GM18868 (cell line): ENCODE measurements around the gene OLR1.
A peak's percentile ranks its signal among the peaks of the same experiment; 100 is the strongest.
"Not testable (repeated sequence)": the region's sequence is repeated elsewhere in the genome, so short reads cannot be mapped to it uniquely, and the experiment has no call there.

ENCODE experiments used
- ATAC-seq: cut with Tn5 transposase; IDR thresholded peaks from one replicate; pipeline ENCODE4 v1.9.1; 2021; ENCODE audit warnings: mild to moderate bottlenecking, moderate library complexity; ENCODE audit not compliant: unreplicated experiment

OLR1 gene

DNA sequence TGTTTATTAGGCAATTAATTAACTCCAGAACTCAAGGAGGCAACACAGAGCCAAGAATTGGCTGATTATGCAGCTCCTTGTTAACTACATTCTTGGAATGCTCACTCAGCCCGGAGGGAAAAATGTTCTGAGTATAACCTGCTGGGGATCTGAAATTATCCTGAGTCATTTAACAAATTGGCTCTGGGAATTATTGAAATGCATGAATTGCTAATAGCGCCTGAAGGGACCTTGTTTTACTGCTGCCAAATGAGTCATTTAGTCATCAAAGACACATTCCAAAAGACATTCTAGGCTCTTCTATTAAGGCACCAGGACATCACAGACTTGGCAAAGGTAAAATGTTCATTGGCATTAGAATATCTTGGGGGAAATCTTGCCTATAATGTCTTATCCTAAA, 19.9 kb upstream of the OLR1 start:
- ATAC-seq, result no peak

DNA sequence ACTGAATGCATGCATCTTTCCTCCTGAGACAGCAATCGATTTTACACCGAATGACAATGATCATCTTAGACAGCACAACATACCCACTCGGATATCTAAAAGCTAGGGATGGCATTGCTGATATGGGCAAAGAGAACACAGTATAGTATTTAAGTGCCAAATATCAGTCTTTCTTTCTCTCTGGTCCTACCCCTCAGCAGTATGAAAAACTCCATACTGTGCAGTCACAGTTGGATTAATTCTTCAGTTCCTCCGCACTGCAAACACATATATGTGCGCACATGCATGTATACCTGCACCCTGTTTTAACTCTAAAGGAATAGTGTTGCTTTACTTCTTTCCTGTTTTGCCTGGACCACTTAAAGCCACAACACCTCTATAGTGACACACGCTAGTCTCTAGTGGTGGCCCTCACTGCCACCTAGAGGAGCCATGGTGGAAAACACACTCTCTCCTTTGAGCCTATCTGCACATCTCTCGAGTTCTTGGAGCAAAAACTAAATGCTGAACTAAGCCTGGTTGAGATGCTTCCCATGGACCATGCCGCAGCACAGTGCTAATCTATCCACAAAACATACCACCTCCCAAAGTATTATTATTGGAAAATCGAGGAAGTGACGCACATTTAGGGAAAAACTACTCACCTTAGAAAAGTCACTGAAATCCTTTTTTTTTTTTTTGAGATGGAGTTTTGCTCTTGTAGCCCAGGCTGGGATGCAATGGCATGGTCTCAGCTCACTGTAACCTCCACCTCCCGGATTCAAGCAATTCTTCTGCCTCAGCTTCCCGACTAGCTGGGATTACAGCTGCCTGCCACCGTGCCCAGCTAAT, 18.8 kb upstream of the OLR1 start:
- peak; percentile 95 for ATAC-seq

DNA sequence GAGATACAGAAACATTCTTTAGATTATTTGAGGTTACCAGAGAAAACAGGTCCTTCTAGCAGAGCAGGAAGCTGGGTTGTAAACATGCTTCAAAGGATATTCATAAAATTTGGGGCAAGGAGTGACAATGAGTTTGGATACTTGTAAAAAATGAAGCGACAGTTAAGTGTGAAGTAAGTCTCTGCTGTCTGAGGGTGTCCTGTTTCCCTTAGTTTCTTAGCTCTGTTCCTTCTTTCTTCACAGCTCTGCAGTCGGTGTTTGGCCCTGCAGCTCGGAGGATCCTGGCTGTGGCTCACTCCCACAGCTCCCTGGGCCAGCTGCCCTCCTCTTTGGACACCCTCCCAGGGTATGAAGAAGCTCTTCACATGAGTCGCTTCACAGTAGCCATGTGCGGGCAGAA, 17.7 kb upstream of the OLR1 start:
- ATAC-seq, result no peak

GRCh38 chr12:10186958-10187357, 15.0 kb upstream of the OLR1 start:
- not testable (repeated sequence) for ATAC-seq

- no peak for ATAC-seq
These were observed 14.4 kb upstream of the OLR1 start for GRCh38 chr12:10186299-10186698.

DNA sequence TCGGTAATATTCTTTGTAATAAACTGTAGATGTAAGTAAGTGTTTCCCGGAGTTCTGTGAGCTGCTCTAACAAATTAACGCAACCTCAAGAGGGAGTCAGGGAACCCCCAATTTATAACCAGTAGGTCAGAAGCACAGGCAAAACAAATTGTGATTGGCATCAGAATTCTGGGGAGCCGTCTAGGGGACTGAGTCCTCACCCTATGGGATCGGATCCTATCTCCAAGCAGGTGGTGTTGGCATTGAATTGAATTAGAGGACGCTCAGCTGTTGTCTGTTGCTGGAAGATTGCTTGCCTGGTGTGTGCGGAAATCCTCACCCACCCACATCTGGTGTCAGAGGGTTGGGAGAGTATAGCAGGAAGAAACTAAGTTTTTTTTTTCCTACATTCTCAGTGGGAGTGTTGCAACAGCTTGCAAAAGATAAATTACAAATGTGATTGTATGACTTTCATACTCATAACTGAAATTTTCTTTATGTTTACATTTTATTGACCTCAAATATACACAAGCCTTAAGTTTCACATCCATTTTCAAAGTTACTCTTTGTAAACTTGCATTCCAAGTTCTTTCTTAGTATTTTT, 12.4 kb upstream of the OLR1 start:
- no peak for ATAC-seq

DNA sequence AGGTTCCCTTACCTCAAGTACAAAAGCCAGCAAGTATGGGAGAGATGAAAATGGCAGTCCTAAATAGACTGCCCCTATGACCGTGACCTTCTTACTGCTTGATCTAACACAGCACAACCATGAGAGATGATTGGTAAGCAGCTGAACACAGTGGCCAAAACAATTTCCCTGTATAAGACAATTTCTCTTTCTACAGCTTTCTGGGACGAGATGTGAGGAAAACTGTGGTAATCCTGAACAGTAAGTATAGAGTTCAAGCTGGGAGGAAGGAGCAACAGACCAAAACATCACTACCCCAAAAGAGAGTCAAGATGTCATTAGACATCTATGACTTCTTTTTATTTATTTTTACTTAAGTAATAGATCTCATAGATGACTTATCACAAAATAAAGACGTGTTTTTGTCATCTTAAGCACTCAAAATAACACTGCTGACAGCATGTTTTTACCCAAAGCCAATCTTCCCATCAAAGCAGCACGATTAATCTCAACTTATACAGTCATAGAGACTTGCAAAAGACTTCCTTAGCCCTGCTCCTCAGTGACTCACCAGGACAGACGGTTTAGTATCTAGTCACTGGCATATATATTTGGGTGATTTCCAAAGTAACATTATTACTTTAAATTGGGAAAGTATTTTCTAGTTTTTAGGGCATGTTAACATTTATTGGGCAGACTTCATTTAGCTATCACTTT, 10.6 kb upstream of the OLR1 start:
- no peak for ATAC-seq

- ATAC-seq, result no peak
These were observed 7.8 kb upstream of the OLR1 start for GRCh38 chr12:10179776-10180181.

DNA sequence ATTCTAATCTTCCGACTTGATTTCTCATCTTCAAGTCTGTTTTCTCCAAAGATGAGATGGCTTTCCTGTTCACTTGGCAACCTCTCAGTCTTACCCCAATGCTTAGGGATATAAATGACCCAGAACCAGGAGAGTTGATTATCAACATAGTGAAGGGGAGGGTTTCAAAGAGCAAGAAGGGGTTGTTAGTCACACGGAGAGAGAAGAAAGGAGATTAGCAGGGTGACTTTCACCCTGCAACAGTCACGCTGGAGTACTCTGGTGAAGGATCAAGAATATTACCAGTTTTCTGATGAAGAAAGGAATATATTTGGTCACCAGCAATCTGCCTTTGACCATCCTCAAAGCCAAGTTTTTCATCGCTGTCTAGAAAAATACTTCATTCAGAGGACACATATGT, 6.9 kb upstream of the OLR1 start, which contains the start of gene TMEM52B:
TSS of gene TMEM52B (plus strand) at position 212 of the 400 bp plus-strand sequence. CDS start 543 bp downstream, outside the sequence.
- no peak for ATAC-seq

DNA sequence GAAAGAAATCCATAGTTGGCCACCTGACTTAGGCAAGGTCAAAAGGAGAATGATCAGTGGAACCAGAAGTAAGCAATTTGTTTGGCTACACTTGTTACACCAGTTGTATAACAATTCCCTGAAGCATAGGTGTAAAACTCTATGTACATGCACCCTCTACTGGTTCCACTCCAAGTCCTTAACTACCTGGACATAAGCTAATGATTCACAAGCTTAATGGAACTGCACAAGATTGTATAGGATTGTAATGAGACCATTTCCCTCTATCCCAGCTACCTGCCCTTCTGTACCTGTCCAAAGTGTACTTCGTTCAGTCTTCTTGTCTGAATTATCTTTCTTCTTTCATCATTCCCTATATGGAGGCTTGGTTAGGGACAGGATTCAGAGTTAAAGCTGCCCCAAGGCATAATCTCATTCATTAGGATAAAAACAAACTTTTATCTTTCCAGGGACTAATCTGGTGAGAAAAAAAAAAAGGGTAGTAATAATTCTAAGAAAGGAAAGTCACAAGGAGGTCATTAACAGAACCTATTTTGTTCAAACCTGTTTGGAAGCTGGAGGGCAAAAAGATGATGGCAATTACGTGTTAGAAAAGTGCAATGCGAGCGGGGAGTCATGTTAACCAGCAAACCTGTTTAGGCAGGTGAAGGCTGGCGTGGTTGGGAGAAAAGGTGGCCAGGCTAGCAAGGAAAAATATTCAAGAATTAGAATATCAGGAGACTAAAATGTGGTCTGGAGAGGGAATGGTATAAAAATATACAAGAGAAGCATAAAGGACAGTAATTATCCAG, 4.1 kb upstream of the OLR1 start:
- no peak for ATAC-seq

DNA sequence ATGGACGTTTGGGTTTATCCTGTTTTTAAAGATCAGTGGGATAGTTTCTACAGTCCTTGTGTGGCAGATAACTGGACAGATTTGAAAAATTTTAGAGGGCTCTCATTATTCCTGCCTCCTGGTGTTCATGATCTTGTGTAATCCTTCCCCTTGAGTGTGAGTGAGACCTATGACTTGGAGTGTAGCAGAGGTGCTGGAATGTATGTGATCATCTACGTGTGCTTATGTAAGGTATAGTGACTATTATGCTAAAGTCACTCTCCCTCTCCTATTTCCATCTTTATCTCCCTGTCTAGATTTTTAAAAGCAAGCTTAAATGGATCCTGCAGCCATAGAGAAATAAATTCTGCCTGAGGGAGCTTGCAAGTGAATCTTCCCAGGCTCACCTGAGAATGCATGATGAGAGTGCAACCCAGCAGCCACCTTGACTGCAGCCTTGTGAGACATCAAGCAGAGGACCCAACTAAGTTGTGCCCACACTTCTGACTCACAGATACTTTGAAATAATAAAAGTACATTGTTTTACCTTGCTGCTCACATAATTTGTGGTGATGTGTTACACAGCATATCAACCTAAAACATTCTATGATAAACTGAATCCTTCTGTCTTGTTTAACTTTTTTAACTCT, 3.2 kb upstream of the OLR1 start:
- ATAC-seq, result no peak

GRCh38 chr12:10170216-10170615, 1.7 kb downstream of the OLR1 start:
- ATAC-seq, result no peak

- ATAC-seq, result no peak
These were observed 2.8 kb downstream of the OLR1 start for GRCh38 chr12:10169104-10169503.

DNA sequence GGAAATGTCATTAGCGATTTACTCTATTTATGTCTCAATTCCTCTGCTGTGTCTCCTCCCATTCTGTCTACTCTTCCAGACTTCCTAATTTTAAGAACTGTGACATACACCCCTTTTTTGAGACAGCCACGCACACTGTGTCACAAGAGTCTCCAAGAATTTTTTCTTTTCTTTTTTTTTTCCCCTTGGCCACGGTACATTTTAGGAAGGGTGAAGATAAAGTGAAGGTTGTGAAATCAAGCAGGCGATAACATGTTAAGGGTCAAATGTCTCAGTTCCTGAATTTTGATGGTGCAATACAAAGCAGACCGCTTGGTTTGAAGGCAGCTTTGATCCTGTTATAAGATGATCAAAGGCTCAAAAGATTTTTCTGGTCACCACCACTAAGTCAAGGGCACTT, 4.3 kb downstream of the OLR1 start:
- ATAC-seq, result no peak

DNA sequence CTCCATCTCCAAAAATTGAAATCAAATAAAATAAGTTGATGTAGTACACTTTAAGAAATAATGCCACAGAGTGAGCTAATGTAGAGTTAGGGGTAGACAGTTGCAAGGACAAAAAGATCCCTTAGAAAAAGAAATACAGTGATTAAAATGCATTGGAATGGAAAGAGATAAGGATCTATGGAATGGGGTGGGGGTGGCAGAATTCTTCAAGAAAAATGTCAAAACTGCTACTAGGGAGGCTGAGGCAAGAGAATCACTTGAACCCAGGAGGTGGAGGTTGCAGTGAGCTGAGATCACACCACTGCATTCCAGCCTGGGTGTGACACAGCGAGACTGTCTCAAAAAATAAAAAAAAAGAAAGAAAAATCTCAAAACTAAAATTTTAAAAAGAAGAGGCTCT, 6.5 kb downstream of the OLR1 start:
- ATAC-seq, result no peak

DNA sequence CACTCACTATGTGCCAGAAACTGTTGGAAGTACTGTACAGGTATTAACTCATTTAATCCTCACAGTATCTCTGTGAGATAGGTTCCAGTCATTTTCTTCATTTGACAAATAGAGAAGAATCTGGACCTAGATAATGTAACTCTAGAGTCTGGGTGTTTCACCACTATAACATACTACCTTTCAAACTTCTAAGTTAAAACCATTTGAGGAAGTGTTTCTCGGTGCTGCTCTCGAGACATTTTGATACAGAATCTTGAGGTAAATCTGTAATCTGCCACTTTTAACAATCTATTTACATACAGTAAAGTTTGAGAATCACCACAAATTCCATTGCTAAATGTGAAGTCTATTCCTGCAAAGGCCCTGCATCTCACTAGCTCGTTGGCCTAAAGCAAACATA, 8.8 kb downstream of the OLR1 start:
- ATAC-seq, result no peak

- ATAC-seq, result no peak
These were observed 11.1 kb downstream of the OLR1 start for GRCh38 chr12:10160617-10161385.

DNA sequence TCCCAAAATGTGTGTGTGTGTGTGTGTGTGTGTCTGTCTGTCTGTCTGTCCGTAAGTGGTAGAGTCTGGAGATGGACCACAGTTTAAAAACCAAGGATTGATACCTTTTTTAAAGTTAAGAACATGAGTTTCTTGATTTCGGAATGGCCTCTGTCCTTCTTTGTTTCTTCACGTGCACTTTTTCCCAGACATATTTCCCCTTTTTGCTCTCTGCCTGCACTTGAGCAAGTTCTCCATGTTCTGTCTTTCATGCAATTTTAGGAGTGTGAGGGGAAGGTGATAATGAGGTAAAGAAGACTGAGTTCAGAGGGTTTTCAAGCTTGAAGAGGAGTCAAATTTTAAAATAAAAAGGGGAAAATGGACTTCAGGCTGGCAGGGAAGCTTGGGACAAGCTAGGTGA, 12.7 kb downstream of the OLR1 start:
- ATAC-seq, result no peak

DNA sequence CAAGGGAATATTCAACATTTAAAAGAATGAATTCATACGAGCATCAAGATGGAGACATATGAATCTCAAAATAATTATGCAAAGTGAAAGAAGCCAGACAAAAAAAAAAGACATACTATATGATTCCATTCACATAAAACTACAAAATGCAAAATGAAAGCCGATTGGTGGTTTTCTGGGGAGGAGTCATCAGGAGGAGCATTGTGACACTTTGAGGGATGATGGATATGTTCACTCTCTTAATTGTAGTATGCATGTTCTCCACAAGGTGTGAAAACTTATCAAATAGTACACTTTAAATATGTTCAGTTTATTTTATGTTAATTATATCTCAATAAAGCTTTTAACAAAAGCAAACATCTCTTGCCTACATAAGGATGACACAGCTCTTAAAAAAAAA, 13.5 kb downstream of the OLR1 start:
- no peak for ATAC-seq

DNA sequence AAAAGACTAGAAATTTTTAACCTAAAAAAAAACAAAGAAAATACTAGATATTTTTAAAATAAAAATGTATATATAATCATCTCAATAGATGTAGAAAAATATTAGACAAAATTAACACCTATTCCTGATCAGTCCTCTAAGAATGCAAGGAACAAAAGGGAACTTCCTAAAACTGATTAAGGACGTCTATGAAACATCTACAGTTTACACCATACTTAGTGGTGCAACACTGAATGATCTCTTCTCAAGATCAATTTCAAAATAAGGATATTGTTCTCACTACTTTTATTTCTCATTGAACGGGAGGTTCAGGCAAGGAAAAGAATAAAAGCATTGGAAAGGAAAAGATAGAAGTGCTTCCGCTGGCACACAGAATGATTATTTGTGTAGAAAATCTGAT, 16.0 kb downstream of the OLR1 start:
- no peak for ATAC-seq
